Stomach (tissue), 4 donors: Measurements from ENCODE around the gene LPIN2.

ENCODE experiments used
- CTCF ChIP-seq, 7 experiments: fragments of 450-650 bp in 4 of 7; fragments of 200-600 bp in 3 of 7; sonication (generic) in 3 of 7; IDR thresholded peaks; one replicate each; pipeline ENCODE4 v1.5.1; 2016 to 2019; ENCODE audit warnings: antibody characterized with exemption in 7 of 7, control low read depth in 2 of 7, mild to moderate bottlenecking in 1 of 7
- POLR2AphosphoS5 ChIP-seq, 3 donors: sonication (generic); formaldehyde crosslinking; IDR thresholded peaks; one replicate each; pipeline ENCODE4 v1.6.1; 2016; ENCODE audit warnings: antibody characterized with exemption in 3 of 3

- TF ChIP-seq CTCF (IDR thresholded peaks at IDR 0.05) (no peak), POLR2AphosphoS5 (IDR thresholded peaks at IDR 0.05) (no peak)
These were observed 27.9 kb upstream of the LPIN2 start for GRCh38 chr18:3040881-3041280.
